SK-N-SH (cell line): ENCODE measurements around the gene PCDH11X.
"Not testable (repeated sequence)": the region's sequence is repeated elsewhere in the genome, so short reads cannot be mapped to it uniquely, and the experiment has no call there.

ENCODE experiments used
- CTCF ChIP-seq: fragments of 200-600 bp; sonication (generic); IDR thresholded peaks from 2 replicates; pipeline ENCODE4 v1.6.1; 2017; ENCODE audit warnings: antibody characterized with exemption, mild to moderate bottlenecking, moderate library complexity
- EP300 ChIP-seq, 2 experiments: IDR thresholded peaks; 2 replicates each; pipeline versions ENCODE4 v1.4.0 to v1.6.1; 2012; ENCODE audit warnings: borderline replicate concordance in 1 of 2, low read depth in 1 of 2, low read length in 1 of 2
- FOXJ3 ChIP-seq: sonication (generic); formaldehyde crosslinking; IDR thresholded peaks from 2 replicates; pipeline ENCODE4 v1.5.1; 2020; ENCODE audit warnings: mild to moderate bottlenecking, missing genetic modification reagents
- JUND ChIP-seq: IDR thresholded peaks from 2 replicates; pipeline ENCODE4 v1.4.0; 2012
- MEF2A ChIP-seq: IDR thresholded peaks from 2 replicates; pipeline ENCODE4 v1.4.0; 2012; ENCODE audit warnings: low read depth, borderline replicate concordance
- MXI1 ChIP-seq: IDR thresholded peaks from 2 replicates; pipeline ENCODE4 v1.6.1; 2012; ENCODE audit warnings: mild to moderate bottlenecking, low read depth, low read length, improper control_type of control experiment
- SIN3A ChIP-seq: IDR thresholded peaks from 2 replicates; pipeline ENCODE4 v1.6.1; 2012; ENCODE audit warnings: low read depth, mild to moderate bottlenecking, low read length, moderate library complexity, borderline replicate concordance
- YY1 ChIP-seq: IDR thresholded peaks from 2 replicates; pipeline ENCODE4 v1.4.0; 2012; ENCODE audit warnings: low read depth, mild to moderate bottlenecking

GRCh38 chrX:91817537-91817936 lies 38.4 kb downstream of the PCDH11X start:
- TF ChIP-seq EP300 (IDR thresholded peaks at IDR 0.05; ENCODE audit: borderline replicate concordance in 1 of 2, low read depth in 1 of 2, low read length in 1 of 2); JUND; MXI1; CTCF; SIN3A; MEF2A; YY1; FOXJ3: not testable (repeated sequence)
